WERI-Rb-1 (cell line): ENCODE results near the gene PARVB.

Source experiments
- DNase-seq: peaks from one replicate; pipeline ENCODE4 v3.0.0-alpha.2; 2020
- H3K27ac ChIP-seq: fragments of 250-450 bp; sonication (Bioruptor Pico); 2 replicates; pipeline ENCODE4 v1.5.1; 2020; ENCODE audit warnings: mild to moderate bottlenecking, moderate library complexity
- H3K27me3 ChIP-seq: fragments of 250-450 bp; sonication (Bioruptor Pico); 2 replicates; pipeline ENCODE4 v1.5.1; 2021; ENCODE audit warnings: mild to moderate bottlenecking, low read depth, moderate library complexity; ENCODE audit not compliant: insufficient read depth, severe bottlenecking
- H3K36me3 ChIP-seq: fragments of 250-450 bp; sonication (Bioruptor Pico); 2 replicates; pipeline ENCODE4 v1.5.1; 2020; ENCODE audit warnings: mild to moderate bottlenecking, moderate library complexity
- H3K4me3 ChIP-seq: 2 replicates; pipeline ENCODE4 v1.5.1; 2011; ENCODE audit warnings: low read depth, mild to moderate bottlenecking, control low read depth, low read length
- H3K9me3 ChIP-seq: fragments of 250-450 bp; sonication (Bioruptor Pico); 2 replicates; pipeline ENCODE4 v1.5.1; 2021; ENCODE audit warnings: mild to moderate bottlenecking, moderate library complexity; ENCODE audit not compliant: severe bottlenecking
- TF ChIP-seq, protein P1 (sequence below): IDR thresholded peaks from 2 replicates; pipeline ENCODE4 v1.5.1; 2011; ENCODE audit warnings: low read depth, mild to moderate bottlenecking, control low read depth, inconsistent platforms, low read length

The PARVB gene

DNA sequence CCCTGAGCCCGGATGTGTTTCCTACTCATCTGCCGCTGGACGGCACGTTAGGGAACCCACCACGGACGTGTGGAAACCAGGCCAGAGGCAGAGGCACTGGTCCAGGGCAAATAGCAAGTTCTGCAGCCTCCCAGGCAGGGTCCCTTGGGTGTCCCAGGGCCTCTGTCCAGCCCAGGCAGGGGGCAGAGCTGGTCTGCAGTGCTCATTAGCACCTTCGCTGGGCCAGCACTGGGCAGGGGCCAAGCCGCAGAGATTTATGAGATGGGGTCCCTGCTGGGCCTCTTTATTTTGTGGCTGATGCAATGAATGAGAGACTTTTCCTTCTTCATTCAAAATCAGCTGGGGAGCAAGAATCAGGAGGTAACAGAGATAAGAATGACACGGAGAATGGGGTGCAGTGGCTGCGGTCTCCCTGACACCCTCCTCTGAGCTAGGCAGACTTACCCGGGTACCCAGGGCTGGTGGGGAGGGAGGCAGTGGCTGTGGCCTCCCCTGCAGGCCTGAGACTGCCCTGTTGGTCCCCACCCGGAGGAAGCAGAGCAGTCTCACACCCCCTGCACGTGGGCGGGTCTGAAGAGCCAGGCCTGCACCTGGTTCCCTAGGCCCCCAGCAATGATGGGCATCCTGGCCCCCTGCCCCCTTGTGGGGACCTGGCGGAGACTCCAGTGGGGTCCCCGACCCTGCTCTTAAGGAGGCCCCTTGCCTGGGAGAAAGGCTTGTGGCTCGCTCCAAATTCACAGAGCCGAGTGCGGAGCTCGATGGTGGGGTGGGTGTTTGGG lies 142.6 kb downstream of the PARVB start:
- Histone ChIP-seq H3K4me3 (no peak overlapping the region), H3K27ac (no peak overlapping the region), H3K36me3 (no peaks in the 10 kb centered on the region), H3K9me3 (no peaks in the 10 kb centered on the region), H3K27me3 (no peaks in the 10 kb centered on the region)
- TF ChIP-seq, protein P1, sequence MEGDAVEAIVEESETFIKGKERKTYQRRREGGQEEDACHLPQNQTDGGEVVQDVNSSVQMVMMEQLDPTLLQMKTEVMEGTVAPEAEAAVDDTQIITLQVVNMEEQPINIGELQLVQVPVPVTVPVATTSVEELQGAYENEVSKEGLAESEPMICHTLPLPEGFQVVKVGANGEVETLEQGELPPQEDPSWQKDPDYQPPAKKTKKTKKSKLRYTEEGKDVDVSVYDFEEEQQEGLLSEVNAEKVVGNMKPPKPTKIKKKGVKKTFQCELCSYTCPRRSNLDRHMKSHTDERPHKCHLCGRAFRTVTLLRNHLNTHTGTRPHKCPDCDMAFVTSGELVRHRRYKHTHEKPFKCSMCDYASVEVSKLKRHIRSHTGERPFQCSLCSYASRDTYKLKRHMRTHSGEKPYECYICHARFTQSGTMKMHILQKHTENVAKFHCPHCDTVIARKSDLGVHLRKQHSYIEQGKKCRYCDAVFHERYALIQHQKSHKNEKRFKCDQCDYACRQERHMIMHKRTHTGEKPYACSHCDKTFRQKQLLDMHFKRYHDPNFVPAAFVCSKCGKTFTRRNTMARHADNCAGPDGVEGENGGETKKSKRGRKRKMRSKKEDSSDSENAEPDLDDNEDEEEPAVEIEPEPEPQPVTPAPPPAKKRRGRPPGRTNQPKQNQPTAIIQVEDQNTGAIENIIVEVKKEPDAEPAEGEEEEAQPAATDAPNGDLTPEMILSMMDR: no peak
- DNase-seq: no peak

DNA sequence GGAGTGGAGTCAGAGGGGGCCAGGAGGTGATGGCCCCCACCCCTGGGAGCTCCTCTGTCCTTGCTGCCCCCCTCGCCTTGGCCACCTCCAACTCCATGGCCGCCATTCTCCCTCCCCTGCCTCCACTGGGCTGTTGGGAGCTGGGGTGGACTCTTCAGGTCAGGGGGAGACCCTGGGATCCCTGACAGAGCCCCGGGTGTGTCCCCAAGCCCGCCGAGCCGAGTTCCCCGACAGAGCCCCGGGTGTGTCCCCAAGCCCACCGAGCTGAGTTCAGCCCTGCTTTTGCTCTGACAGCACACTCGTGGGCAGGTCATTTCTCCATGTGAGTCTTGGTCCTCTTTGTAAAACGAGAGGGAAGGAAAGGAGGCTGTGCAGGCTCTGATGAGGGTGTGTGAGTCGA lies 143.4 kb downstream of the PARVB start:
- H3K27me3 ChIP-seq: no peaks in the 10 kb centered on the region
- TF ChIP-seq, protein P1: no peak
- no peaks in the 10 kb centered on the region for H3K9me3 ChIP-seq

DNA sequence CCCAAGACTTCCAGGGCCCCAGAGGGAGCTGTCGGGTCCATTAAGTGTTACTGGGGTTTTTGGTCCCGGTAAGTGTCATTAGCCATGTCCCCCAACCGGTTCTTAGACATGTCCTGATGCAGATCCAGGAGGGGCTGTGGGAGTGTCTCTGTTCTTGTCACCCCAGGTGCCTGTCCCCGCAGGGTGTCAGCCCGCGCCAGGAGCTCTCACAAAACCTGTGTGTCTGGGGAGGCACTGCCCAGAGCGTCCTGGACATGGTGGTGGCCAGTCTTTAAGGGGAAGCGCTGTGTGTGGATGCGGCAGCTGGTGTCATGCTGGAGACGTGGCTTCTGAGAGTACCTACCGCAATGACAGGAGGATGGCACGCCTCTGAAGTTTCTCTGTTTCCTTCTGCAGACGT lies 144.1 kb downstream of the PARVB start:
- H3K27me3 ChIP-seq: no peaks in the 10 kb centered on the region
- no peaks in the 10 kb centered on the region for H3K36me3 ChIP-seq
- TF ChIP-seq, protein P1: no peak

More for the DNA sequence above, 143.4 kb downstream of the PARVB start:
- DNase-seq: no peak
- Histone ChIP-seq H3K36me3 (no peaks in the 10 kb centered on the region), H3K4me3 (no peak overlapping the region), H3K27ac (no peak overlapping the region)

DNA sequence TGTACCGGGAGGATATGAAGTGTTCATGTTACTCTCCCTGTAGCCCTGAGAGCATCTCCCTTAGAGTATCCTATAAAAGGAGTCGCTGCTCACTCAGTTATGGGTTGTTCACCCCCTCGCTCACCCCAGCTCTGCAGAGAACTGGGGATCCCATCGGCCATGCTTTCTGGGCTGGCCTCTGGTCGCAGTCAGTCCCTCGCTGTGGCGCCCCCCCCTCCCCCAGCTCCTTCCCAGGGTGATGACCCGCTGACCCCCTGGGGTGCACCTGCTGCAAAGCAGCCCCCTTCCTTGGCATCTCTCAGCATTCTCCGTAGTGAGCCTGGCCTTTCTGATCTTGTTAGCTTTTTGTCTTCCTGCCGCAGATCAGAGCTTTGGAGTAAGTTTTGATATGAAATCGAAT lies 146.4 kb downstream of the PARVB start:
- no peak for DNase-seq
- no peak overlapping the region for H3K27ac ChIP-seq

More for the DNA sequence above, 144.1 kb downstream of the PARVB start:
- no peak for DNase-seq
- H3K27ac ChIP-seq: no peak overlapping the region
- no peaks in the 10 kb centered on the region for H3K9me3 ChIP-seq
- no peak overlapping the region for H3K4me3 ChIP-seq

DNA sequence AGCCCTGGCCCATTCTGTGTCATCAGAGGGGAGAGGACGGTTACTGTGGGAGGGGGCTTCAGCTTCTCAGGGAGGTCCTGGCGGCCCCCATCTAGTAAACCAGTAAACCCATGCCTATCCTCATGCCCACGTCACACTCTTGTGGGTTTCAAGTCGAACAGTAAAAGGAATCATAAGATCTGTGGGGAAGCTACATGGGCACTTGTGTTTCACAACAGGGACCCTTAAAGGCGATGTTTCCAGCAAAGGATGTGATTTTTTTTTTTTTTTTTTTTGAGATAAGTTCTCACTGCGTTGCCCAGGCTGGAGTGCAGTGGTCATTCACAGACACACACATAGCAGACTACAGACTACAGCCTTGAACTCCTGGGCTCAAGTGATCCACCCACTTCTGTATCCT lies 147.5 kb downstream of the PARVB start:
- H3K4me3 ChIP-seq: no peak overlapping the region
- no peak overlapping the region for H3K27ac ChIP-seq
- no peaks in the 10 kb centered on the region for H3K36me3 ChIP-seq
- no peaks in the 10 kb centered on the region for H3K27me3 ChIP-seq
- H3K9me3 ChIP-seq: no peaks in the 10 kb centered on the region
- TF ChIP-seq, protein P1: no peak
- no peak for DNase-seq

More for the DNA sequence above, 146.4 kb downstream of the PARVB start:
- H3K36me3 ChIP-seq: no peaks in the 10 kb centered on the region
- TF ChIP-seq, protein P1: no peak
- no peaks in the 10 kb centered on the region for H3K9me3 ChIP-seq
- H3K27me3 ChIP-seq: no peaks in the 10 kb centered on the region
- no peak overlapping the region for H3K4me3 ChIP-seq
